Coronary artery (tissue), 2 donors: ENCODE results near the gene JAZF1.

ENCODE experiments used
- DNase-seq: peaks from one replicate; pipeline ENCODE4 v3.0.0-alpha.2; 2017; ENCODE audit warnings: low spot score
- H3K27ac ChIP-seq, 2 donors: fragments of 200-600 bp; sonication (generic); one replicate each; pipeline ENCODE4 v1.5.1; 2016 to 2019
- H3K4me3 ChIP-seq: fragments of 200-600 bp; sonication (generic); 2 replicates; pipeline ENCODE4 v1.5.1; 2016; ENCODE audit warnings: mild to moderate bottlenecking, moderate library complexity
- CTCF ChIP-seq: fragments of 200-600 bp; sonication (generic); IDR thresholded peaks from one replicate; pipeline ENCODE4 v1.5.1; 2019; ENCODE audit warnings: antibody characterized with exemption

The JAZF1 gene

DNA sequence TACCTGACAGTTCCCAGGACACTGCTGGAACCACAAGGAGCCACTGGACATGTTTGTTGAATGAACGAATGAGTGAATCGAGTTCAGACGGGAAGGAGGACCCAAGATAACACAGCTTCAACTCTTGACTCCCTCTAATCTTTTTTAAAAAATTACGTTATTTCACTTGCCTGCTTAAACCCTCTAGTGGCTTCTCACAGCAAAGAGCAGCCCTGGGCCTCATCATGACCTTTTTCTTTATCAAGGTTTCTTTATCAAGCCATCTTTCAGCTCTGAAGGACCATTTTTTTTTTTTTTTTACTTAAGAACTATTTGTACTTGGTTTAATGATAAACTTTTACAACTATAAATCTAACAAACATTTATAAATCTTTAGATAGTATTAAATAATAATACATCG is 330.1 kb downstream of the JAZF1 start:
- H3K4me3 ChIP-seq: no peak overlapping the region
- no peak overlapping the region for H3K27ac ChIP-seq
- no peak for TF ChIP-seq CTCF
- DNase-seq: no peak

- H3K4me3 ChIP-seq: no peak overlapping the region
- no peak for DNase-seq
- H3K27ac ChIP-seq: no peak overlapping the region
- no peak for TF ChIP-seq CTCF
Measured at GRCh38 chr7:27846388-27846787, 334.2 kb downstream of the JAZF1 start.

DNA sequence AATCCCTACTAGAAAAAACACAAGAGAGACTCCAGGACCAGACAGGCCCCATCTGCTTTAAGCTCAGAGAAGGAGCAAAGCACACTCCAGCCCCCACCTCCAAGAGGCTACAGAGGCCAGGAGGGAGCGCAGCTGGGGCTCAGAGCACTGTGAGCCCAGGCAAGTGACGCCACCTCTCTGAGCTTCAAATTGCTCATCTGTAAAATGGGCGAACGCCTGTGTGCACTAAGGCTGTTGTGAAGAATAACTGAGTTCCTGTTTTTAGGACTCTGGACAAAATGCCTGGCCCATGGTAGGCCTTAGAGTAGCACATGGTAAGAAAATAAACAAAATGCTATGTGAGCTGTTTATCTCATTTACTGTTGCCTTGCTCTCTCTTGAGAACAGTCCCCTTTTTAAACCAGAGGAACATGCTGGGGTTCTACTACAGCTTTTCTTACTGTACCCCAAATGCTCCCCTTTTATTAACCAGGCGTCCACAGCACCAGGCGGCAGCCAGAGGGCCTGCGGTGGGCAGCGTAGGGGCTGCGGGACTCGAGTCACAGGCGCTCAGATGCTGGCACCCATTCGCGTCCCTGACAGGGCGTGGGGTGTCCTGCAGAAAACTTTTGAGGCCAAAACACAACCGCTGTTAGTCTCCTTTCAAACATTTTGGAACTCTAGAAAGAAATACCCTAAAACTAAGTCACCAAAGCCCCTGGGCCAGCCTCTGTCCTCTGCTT is 336.9 kb downstream of the JAZF1 start:
- TF ChIP-seq CTCF: no peak
- H3K27ac ChIP-seq: no peak overlapping the region
- H3K4me3 ChIP-seq: no peak overlapping the region
- DNase-seq: no peak

DNA sequence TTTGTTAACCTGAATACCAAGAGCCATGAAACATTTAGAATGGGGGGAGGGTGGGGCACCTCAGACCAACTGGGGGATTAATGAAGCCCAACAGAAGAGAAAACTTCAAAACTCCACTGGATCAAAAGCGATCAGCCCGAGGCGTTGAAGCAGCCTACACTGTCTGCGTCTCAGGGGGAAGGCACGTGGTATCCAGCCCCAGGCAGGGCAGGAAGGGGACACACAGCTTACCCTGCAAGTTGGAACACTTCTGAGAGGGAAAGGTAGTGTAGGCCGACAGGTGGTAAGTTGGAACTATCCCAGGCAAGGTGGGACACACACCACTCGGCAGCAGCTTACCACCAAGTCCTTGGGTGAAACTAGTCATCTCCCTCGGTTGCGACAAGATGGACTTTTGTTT is 337.7 kb downstream of the JAZF1 start:
- no peak overlapping the region for H3K27ac ChIP-seq
- TF ChIP-seq CTCF: no peak
- H3K4me3 ChIP-seq: no peak overlapping the region
- DNase-seq: no peak

DNA sequence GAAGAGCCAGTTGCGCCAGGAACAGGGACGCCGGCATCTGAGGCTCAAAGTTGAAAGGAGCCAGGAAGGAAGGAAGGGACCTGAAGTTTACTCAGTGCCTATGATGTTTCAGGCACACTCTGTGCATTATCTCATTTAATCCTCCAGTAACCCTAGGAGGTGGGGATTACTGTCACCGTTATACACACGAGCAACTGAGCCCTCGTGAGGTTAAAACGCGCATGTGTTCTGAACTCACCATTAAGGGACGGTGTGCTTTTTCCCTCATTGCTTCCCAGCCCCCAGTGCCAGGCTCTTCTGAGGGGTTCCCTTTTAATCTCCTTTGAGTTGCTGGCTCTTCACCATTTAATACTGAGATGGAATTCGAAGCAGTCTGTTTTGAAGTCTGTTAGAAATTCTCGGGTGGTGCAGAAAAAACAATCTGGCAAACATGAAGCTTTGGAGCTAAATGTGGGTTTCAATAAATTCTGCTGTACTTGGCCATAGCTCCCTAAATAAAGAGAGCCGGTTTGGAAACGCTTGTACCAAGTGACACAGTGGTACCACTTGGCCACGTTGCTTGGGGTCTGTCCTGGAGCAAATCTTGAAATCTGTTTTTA is 338.4 kb downstream of the JAZF1 start:
- TF ChIP-seq CTCF: no peak
- Histone ChIP-seq H3K4me3 (no peak overlapping the region), H3K27ac (no peak overlapping the region)
- no peak for DNase-seq

DNA sequence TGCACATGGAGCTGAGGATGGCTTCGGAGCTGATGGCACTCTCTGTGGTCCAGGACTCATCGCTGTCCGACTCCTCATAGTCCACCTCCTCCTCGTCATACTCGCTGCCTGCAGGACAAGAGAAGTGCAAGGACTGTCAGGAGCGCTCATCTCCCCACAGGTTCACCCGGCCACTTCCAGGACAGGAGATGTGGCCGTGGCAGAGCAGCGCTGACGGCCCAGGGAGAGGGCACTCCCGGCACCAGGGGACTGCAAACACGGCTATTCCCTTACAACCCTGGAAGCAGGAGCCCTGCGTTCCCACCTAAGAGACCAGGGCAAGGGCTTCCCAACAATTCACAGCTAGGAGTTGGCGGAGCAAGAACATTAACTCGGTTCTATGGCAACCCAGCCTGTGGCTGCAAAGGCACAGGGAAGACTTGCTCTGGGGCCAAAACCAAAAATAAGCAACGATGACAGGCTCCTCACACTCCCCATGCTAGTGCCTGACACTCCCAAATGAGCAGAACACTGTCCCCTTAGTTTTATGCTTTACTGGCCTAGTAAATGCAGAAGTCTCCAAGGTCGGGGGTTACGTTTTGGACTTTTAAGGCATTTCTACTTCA is 339.7 kb downstream of the JAZF1 start:
- no peak for DNase-seq

More for the DNA sequence above, 339.7 kb downstream of the JAZF1 start:
- Histone ChIP-seq H3K27ac (no peak overlapping the region), H3K4me3 (no peak overlapping the region)
- TF ChIP-seq CTCF: no peak
